Stimulated activated CD8-positive, alpha-beta memory T cell treated with anti-CD3 and anti-CD28 coated beads, Interleukin-15, amount 100 ng/mL, for 24 hours (primary cell): ENCODE measurements around the gene PLD1.
"Not testable (repeated sequence)": the region's sequence is repeated elsewhere in the genome, so short reads cannot be mapped to it uniquely, and the experiment has no call there.

Experiments used
- DNase-seq: peaks from one replicate; pipeline ENCODE4 v3.0.0-alpha.2; 2020; ENCODE audit warnings: low read depth

PLD1 gene

GRCh38 chr3:171614318-171614921, 195.9 kb downstream of the PLD1 start:
- no peak for DNase-seq

- DNase-seq: no peak
Measured at GRCh38 chr3:171607452-171607851, 202.8 kb downstream of the PLD1 start.

- DNase-seq: no peak
Measured at GRCh38 chr3:171606151-171606751, 204.0 kb downstream of the PLD1 start.

GRCh38 chr3:171604370-171604769, 205.9 kb downstream of the PLD1 start:
- no peak for DNase-seq

- DNase-seq: no peak
Measured at GRCh38 chr3:171602072-171602471, 208.2 kb downstream of the PLD1 start.

- DNase-seq: no peak
Measured at GRCh38 chr3:171600030-171600429, 210.3 kb downstream of the PLD1 start.

GRCh38 chr3:171598990-171599389, 211.3 kb downstream of the PLD1 start:
- DNase-seq: no peak

- no peak for DNase-seq
Measured at GRCh38 chr3:171592786-171593185, 217.5 kb downstream of the PLD1 start.

- no peak for DNase-seq
Measured at GRCh38 chr3:171591070-171591469, 219.2 kb downstream of the PLD1 start.

GRCh38 chr3:171586274-171586673, 224.0 kb downstream of the PLD1 start:
- no peak for DNase-seq

GRCh38 chr3:171585039-171585438, 225.2 kb downstream of the PLD1 start:
- DNase-seq: no peak

GRCh38 chr3:171584100-171584499, 226.2 kb downstream of the PLD1 start:
- DNase-seq: no peak

- no peak for DNase-seq
Measured at GRCh38 chr3:171574556-171575240, 235.6 kb downstream of the PLD1 start.

- DNase-seq: no peak
Measured at GRCh38 chr3:171569571-171570132, 240.6 kb downstream of the PLD1 start.

GRCh38 chr3:171568766-171569165, 241.5 kb downstream of the PLD1 start:
- no peak for DNase-seq

GRCh38 chr3:171566803-171567422, 243.4 kb downstream of the PLD1 start:
- DNase-seq: no peak

- no peak for DNase-seq
Measured at GRCh38 chr3:171565481-171566058, 244.7 kb downstream of the PLD1 start.

GRCh38 chr3:171564748-171565480, 245.4 kb downstream of the PLD1 start:
- DNase-seq: no peak

- no peak for DNase-seq
Measured at GRCh38 chr3:171563298-171563697, 247.0 kb downstream of the PLD1 start.

GRCh38 chr3:171562459-171562858, 247.8 kb downstream of the PLD1 start:
- not testable (repeated sequence) for DNase-seq

GRCh38 chr3:171561596-171562323, 248.5 kb downstream of the PLD1 start:
- DNase-seq: no peak
